Gastroesophageal sphincter (tissue), 2 donors: ENCODE data around the gene UBR2.
"Not testable (repeated sequence)": the region's sequence is repeated elsewhere in the genome, so short reads cannot be mapped to it uniquely, and the experiment has no call there.

Source experiments
- EP300 ChIP-seq: sonication (generic); formaldehyde crosslinking; IDR thresholded peaks from one replicate; pipeline ENCODE4 v1.6.1; 2017; ENCODE audit warnings: antibody characterized with exemption, mild to moderate bottlenecking
- POLR2AphosphoS5 ChIP-seq: sonication (generic); formaldehyde crosslinking; IDR thresholded peaks from one replicate; pipeline ENCODE4 v1.6.1; 2017; ENCODE audit warnings: antibody characterized with exemption

DNA sequence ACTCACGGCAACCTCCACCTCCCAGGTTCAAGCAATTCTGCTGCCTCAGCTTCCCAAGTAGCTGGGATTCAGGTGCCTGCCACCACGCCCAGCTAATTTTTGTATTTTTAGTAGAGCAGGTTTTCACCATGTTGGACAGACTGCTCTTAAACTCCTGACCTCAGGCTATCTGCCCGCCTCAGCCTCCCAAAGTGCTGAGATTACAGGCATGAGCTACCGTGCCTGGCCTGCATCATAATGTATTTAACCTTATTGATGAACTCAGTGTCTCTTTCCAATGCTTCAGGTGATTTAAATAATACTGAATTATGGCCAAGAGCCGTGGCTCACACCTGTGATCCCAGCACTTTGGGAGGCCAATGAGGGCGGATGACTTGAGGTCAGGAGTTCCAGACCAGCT lies 4.6 kb upstream of the UBR2 start:
- TF ChIP-seq EP300, POLR2AphosphoS5: not testable (repeated sequence)
